GM18870 (cell line): ENCODE data around the gene ZNHIT6.
"Not testable (repeated sequence)": the region's sequence is repeated elsewhere in the genome, so short reads cannot be mapped to it uniquely, and the experiment has no call there.

ENCODE experiments used
- ATAC-seq: cut with Tn5 transposase; IDR thresholded peaks from one replicate; pipeline ENCODE4 v1.9.1; 2021; ENCODE audit warnings: moderate library complexity; ENCODE audit not compliant: unreplicated experiment

Gene ZNHIT6, protein sequence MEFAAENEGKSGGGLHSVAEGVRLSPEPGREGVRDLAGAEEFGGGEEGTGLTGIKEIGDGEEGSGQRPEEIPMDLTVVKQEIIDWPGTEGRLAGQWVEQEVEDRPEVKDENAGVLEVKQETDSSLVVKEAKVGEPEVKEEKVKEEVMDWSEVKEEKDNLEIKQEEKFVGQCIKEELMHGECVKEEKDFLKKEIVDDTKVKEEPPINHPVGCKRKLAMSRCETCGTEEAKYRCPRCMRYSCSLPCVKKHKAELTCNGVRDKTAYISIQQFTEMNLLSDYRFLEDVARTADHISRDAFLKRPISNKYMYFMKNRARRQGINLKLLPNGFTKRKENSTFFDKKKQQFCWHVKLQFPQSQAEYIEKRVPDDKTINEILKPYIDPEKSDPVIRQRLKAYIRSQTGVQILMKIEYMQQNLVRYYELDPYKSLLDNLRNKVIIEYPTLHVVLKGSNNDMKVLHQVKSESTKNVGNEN

GRCh38 chr1:85707990-85708828, at the start of gene ZNHIT6:
Gene ZNHIT6, minus strand, starts transcription at chr1:85708433. Its CDS starts 149 bp downstream, at chr1:85708284.
- ATAC-seq: peak; percentile 88

- ATAC-seq: no peak
Measured at GRCh38 chr1:85756864-85757263, 48.6 kb upstream of the ZNHIT6 start.

DNA sequence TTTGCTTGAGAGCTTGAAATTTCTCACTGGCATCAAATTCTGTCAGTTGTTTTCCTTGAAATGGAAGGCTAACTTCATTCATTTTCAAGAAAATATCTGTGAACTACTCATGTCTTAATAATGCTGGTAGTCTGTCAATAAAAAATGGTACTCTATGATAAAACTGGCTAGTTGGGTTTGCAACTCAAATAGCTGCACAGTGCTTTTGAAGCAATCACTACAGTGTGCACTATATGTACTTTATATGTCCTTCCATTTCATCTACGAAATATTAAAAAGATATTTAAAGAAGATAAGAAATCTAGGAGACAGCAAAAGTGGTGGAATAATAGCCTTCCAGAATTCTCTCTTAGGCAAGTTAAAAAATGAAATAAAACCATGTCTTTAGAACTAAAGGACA, 39.9 kb upstream of the ZNHIT6 start:
- ATAC-seq: no peak

DNA sequence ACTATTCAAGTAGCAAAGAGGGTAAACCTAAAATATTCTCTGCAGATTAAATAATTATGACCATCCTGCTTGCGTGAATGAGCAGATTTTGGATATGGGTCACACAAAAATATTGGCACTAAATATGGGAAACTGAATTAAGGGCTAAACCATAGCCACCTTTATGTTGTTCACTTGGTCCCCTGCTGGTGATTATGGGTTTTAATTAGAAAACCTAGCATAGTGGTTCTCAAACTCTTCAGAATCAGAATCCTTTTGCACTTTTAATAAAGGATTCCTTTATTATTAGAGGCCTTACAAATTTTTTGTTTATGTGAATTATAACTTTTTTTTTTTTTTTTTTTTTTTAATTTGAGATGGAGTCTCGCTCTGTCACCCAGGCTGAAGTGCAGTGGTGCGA, 38.5 kb upstream of the ZNHIT6 start:
- no peak for ATAC-seq

DNA sequence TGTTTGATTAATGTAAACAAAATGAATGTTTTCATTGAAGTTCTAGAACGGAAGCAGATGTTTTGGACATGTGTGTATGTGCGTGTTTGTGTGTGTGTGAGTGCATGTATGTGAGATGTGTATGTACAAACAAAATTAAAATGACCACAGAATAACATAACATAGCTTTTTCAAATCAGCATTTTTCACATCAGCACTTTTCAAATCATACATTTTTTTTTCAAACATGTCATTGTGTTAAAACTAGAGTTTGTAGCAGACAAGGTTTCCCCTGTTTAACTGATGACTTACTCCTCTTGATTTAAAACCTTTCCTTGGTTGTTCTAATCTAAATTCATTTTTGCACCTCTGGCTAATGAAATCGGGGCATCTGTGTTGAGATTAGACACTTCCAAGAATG, 35.6 kb upstream of the ZNHIT6 start:
- ATAC-seq: no peak

GRCh38 chr1:85734931-85735330, 26.7 kb upstream of the ZNHIT6 start:
- no peak for ATAC-seq

GRCh38 chr1:85718678-85719340, 10.6 kb upstream of the ZNHIT6 start:
- ATAC-seq: no peak

- not testable (repeated sequence) for ATAC-seq
Measured at GRCh38 chr1:85714418-85715114, 6.3 kb upstream of the ZNHIT6 start.

- no peak for ATAC-seq
Measured at GRCh38 chr1:85708829-85709227, 595 bp upstream of the ZNHIT6 start.

DNA sequence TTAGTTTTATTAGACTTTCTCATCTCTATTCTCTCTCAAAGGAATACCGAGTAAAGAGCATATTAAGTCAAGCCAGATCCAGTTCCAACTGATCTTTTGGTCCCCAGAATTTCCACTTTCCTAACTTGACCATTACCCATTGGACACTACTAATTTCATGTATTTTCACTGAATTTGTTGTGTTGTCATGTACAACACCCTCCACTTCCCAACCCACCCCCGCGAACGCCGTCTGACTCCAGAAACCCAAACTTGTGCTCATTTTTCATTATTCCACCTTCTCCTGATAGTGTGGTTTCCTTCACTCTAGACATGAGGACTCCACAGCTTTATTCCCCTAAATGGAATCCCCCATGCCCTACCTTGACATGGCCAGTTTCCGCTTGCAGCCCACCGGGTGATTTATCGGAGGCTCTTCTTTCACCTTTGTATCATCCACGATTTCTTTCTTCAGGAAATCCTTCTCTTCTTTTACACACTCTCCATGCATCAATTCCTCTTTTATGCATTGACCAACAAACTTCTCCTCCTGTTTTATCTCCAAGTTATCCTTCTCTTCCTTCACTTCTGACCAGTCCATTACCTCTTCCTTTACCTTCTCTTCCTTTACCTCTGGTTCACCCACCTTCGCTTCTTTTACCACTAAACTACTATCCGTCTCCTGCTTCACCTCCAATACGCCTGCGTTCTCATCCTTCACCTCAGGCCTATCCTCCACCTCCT, 805 bp downstream of the ZNHIT6 start:
- ATAC-seq: peak; percentile 20

DNA sequence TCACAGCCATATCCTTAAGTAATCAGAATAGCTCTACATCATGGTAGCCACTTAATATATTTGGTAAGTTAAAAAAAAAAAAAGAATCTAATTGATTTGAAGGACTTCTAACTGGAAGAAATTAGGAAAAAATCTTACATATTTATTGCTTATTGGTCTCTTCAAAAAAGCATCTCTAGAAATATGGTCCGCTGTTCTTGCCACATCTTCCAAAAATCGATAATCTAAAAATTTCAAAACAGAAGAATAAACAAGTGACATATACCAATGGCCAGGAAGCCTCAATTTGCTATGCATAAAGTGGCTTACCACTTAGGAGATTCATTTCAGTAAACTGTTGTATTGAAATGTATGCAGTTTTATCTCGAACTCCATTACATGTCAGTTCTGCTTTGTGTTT, 2.3 kb downstream of the ZNHIT6 start:
- ATAC-seq: no peak

DNA sequence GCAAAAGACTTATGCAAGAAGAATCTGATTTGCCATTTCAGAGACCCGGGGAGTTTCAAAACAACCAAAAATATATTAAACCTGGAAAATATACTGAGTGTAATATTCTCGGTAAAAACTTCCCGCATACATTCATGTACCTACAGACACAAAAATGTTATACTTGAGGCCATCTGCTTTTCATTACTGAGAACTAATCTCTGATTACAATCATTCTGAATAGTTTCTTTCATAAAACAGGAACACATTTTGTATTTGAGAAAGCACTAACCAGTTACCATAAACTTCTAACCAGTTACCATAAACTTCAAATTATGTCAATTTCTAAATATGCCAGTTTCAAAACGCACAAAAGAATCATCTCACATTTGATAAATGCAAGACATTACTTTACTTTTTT, 7.8 kb downstream of the ZNHIT6 start:
- no peak for ATAC-seq

GRCh38 chr1:85697895-85698294, 10.3 kb downstream of the ZNHIT6 start:
- ATAC-seq: no peak

- no peak for ATAC-seq
Measured at GRCh38 chr1:85692730-85693314, 15.4 kb downstream of the ZNHIT6 start.

- no peak for ATAC-seq
Measured at GRCh38 chr1:85689775-85690404, 18.3 kb downstream of the ZNHIT6 start.

DNA sequence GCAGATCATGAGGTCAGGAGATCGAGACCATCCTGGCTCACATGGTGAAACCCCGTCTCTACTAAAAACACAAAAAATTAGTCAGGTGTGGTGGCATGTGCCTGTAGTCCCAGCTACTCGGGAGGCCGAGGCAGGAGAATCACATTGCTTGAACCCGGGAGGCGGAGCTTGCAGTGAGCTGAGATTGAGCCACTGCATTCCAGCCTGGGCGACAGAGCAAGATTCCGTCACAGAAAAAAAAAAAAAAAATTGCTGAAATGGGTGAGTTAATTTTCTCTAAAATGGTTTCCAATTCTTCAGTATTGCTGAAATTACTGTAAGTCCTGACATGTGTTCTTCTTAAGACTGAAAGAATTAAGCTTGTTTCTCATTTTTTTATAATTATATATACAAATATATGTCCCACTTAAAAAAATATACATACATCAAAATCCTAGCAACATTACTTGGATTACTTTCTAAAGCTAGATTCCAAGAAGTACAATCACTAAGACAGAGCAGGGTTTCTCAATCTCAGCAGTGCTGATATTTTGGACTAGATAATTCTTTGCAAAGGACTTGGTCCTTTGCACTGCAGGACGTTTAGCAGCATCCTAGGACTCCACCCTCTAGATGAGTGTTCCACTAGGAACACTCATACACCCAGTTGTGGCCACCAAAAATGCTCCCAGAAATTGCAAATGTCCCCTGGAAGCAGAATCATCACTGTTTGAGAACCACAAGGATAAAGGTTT, 24.8 kb downstream of the ZNHIT6 start:
- ATAC-seq: no peak

GRCh38 chr1:85681087-85681486, 27.1 kb downstream of the ZNHIT6 start:
- no peak for ATAC-seq

GRCh38 chr1:85678193-85678592, 30.0 kb downstream of the ZNHIT6 start:
- no peak for ATAC-seq

- no peak for ATAC-seq
Measured at GRCh38 chr1:85677656-85678055, 30.6 kb downstream of the ZNHIT6 start.
